Large intestine (tissue), 12 donors: Measurements from ENCODE around the gene STRA8. TPM values are rescaled to one million over a fixed set of nuclear protein-coding genes. Genes with fewer than 3 reads are reported as not detected.

Source experiments
- DNase-seq, 2 donors: peaks; one replicate each; pipeline versions ENCODE4 v3.0.0 to v3.0.0-alpha.2; 2013
- H3K27ac ChIP-seq: one replicate; pipeline ENCODE4 v1.5.1; 2013; ENCODE audit warnings: low read length
- H3K27me3 ChIP-seq: 2 replicates; pipeline ENCODE4 v1.6.1; 2013; ENCODE audit warnings: low read length; ENCODE audit not compliant: control insufficient read depth, insufficient read depth
- H3K36me3 ChIP-seq: 2 replicates; pipeline ENCODE4 v1.6.1; 2013; ENCODE audit warnings: low read length; ENCODE audit not compliant: control insufficient read depth, insufficient read depth
- H3K4me1 ChIP-seq: one replicate; pipeline ENCODE4 v1.6.1; 2013; ENCODE audit warnings: low read length; ENCODE audit not compliant: control insufficient read depth, insufficient read depth
- H3K4me3 ChIP-seq: one replicate; pipeline ENCODE4 v1.5.1; 2013; ENCODE audit warnings: low read length
- H3K9me3 ChIP-seq: one replicate; pipeline ENCODE4 v1.6.1; 2013; ENCODE audit warnings: mild to moderate bottlenecking, low read depth, low read length, moderate library complexity; ENCODE audit not compliant: control insufficient read depth
- WGBS: methylation state at CpG from one replicate; pipeline ENCODE4 v1.1.5; 2013; ENCODE audit warnings: low lambda C conversion rate; ENCODE audit not compliant: insufficient coverage; 5-methylcytosine and 5-hydroxymethylcytosine counted together
- long read RNA-seq, 11 donors: transcript quantifications; one replicate each; lab custom pipeline, GENCODE V29; 2026
- polyA plus RNA-seq: library from polyadenylated mRNA; unstranded; fragments of 120-200 nt; gene quantifications from one replicate; pipeline ENCODE4 v1.2.1, GENCODE V29; 2013

The STRA8 gene
- polyA plus RNA-seq = not detected
- long read RNA-seq, donor 1 = 0 reads
- long read RNA-seq, donor 2 = 0 reads
- long read RNA-seq, donor 3 = 0 reads
- long read RNA-seq, donor 4 = 0 reads
- long read RNA-seq, donor 5 = 0 reads
- long read RNA-seq, donor 6 = 0 reads
- long read RNA-seq, donor 7 = 0 reads
- long read RNA-seq, donor 8 = 0 reads
- long read RNA-seq, donor 9 = 0 reads
- long read RNA-seq, donor 10 = 0 reads
- long read RNA-seq, donor 11 = 0 reads

GRCh38 chr7:135233570-135233969 is at the start of gene STRA8:
STRA8 (plus strand) TSS chr7:135233838; CDS start chr7:135240525, 6,687 bp downstream.
- peaks cover 7% of the 10 kb centered on the region for H3K9me3 ChIP-seq
- no peak within 1 kb of the TSS for H3K4me3 ChIP-seq
- WGBS = 93% methylated on average over 3 of the region's 28 CpGs
- H3K36me3 ChIP-seq = no peaks in the 10 kb centered on the region
- no peak for DNase-seq
- H3K27ac ChIP-seq = no peak within 1 kb of the TSS
- H3K4me1 ChIP-seq = no peaks in the 10 kb centered on the region
- H3K27me3 ChIP-seq = peaks cover 5% of the 10 kb centered on the region

- no peaks in the 10 kb centered on the region for H3K4me1 ChIP-seq
- H3K27ac ChIP-seq = no peak overlapping the region
- no peak for DNase-seq
- peaks cover 35% of the 10 kb centered on the region for H3K36me3 ChIP-seq
- no peaks in the 10 kb centered on the region for H3K27me3 ChIP-seq
- WGBS = no CpG with 5 or more reads among the region's 5 CpGs
- H3K9me3 ChIP-seq = peaks cover 27% of the 10 kb centered on the region
- no peak overlapping the region for H3K4me3 ChIP-seq
Observed at GRCh38 chr7:135184254-135184841, 49.3 kb upstream of the STRA8 start.

- H3K36me3 ChIP-seq = peaks cover 35% of the 10 kb centered on the region
Observed at GRCh38 chr7:135185471-135186260, 48.0 kb upstream of the STRA8 start.

GRCh38 chr7:135186261-135186540 is 47.4 kb upstream of the STRA8 start:
- Histone ChIP-seq H3K36me3 (peaks cover 35% of the 10 kb centered on the region), H3K9me3 (peaks cover 16% of the 10 kb centered on the region), H3K4me3 (no peak overlapping the region), H3K27ac (no peak overlapping the region), H3K4me1 (no peaks in the 10 kb centered on the region), H3K27me3 (no peaks in the 10 kb centered on the region)
- WGBS = 80% methylated on average over 1 of the region's 3 CpGs
- no peak for DNase-seq

More at GRCh38 chr7:135185471-135186260, 48.0 kb upstream of the STRA8 start:
- Histone ChIP-seq H3K4me3 (no peak overlapping the region), H3K27me3 (no peaks in the 10 kb centered on the region), H3K9me3 (peaks cover 21% of the 10 kb centered on the region), H3K27ac (no peak overlapping the region), H3K4me1 (no peaks in the 10 kb centered on the region)
- no peak for DNase-seq
- WGBS = no CpG with 5 or more reads among the region's 7 CpGs

- Histone ChIP-seq H3K27ac (no peak overlapping the region), H3K27me3 (no peaks in the 10 kb centered on the region), H3K4me1 (no peaks in the 10 kb centered on the region), H3K4me3 (no peak overlapping the region), H3K9me3 (peaks cover 9% of the 10 kb centered on the region), H3K36me3 (peaks cover 35% of the 10 kb centered on the region)
- no peak for DNase-seq
- no CpG with 5 or more reads among the region's 12 CpGs for WGBS
Observed at GRCh38 chr7:135186841-135187253, 46.8 kb upstream of the STRA8 start.

GRCh38 chr7:135188298-135188984 is 45.2 kb upstream of the STRA8 start:
- Histone ChIP-seq H3K27me3 (no peaks in the 10 kb centered on the region), H3K36me3 (peaks cover 37% of the 10 kb centered on the region), H3K9me3 (no peaks in the 10 kb centered on the region), H3K4me1 (no peaks in the 10 kb centered on the region), H3K4me3 (no peak overlapping the region), H3K27ac (no peak overlapping the region)
- WGBS = no CpG with 5 or more reads among the region's 12 CpGs
- DNase-seq = no peak

- H3K4me3 ChIP-seq = no peak overlapping the region
- no peaks in the 10 kb centered on the region for H3K9me3 ChIP-seq
- H3K27ac ChIP-seq = no peak overlapping the region
- H3K36me3 ChIP-seq = peaks cover 38% of the 10 kb centered on the region
- no peaks in the 10 kb centered on the region for H3K27me3 ChIP-seq
- no peaks in the 10 kb centered on the region for H3K4me1 ChIP-seq
- WGBS = no CpG with 5 or more reads among the region's 6 CpGs
- DNase-seq = no peak
Observed at GRCh38 chr7:135189221-135189662, 44.4 kb upstream of the STRA8 start.

- peaks cover 42% of the 10 kb centered on the region for H3K36me3 ChIP-seq
- no peaks in the 10 kb centered on the region for H3K27me3 ChIP-seq
- no peaks in the 10 kb centered on the region for H3K4me1 ChIP-seq
- H3K9me3 ChIP-seq = no peaks in the 10 kb centered on the region
- no peak overlapping the region for H3K27ac ChIP-seq
- no peak overlapping the region for H3K4me3 ChIP-seq
- DNase-seq = no peak
- WGBS = no CpG with 5 or more reads among the region's 4 CpGs
Observed at GRCh38 chr7:135189961-135190360, 43.7 kb upstream of the STRA8 start.

- H3K36me3 ChIP-seq = peaks cover 39% of the 10 kb centered on the region
Observed at GRCh38 chr7:135190703-135191102, 42.9 kb upstream of the STRA8 start.

GRCh38 chr7:135192914-135193536 is 40.6 kb upstream of the STRA8 start:
- Histone ChIP-seq H3K4me3 (no peak overlapping the region), H3K27me3 (no peaks in the 10 kb centered on the region), H3K9me3 (no peaks in the 10 kb centered on the region), H3K36me3 (peaks cover 36% of the 10 kb centered on the region), H3K4me1 (no peaks in the 10 kb centered on the region), H3K27ac (no peak overlapping the region)
- WGBS = no CpG with 5 or more reads among the region's 11 CpGs
- no peak for DNase-seq

More at GRCh38 chr7:135190703-135191102, 42.9 kb upstream of the STRA8 start:
- no peaks in the 10 kb centered on the region for H3K4me1 ChIP-seq
- H3K4me3 ChIP-seq = no peak overlapping the region
- DNase-seq = no peak
- no peaks in the 10 kb centered on the region for H3K27me3 ChIP-seq
- no peaks in the 10 kb centered on the region for H3K9me3 ChIP-seq
- H3K27ac ChIP-seq = no peak overlapping the region
